Activated T-cell treated with anti-CD3 and anti-CD28 coated beads, Interleukin-2, amount 50 U/mL, for 1 hour (primary cell): ENCODE data around the gene HDAC11.

Source experiments
- DNase-seq: peaks from one replicate; pipeline ENCODE4 v3.0.0-alpha.2; 2020

Gene HDAC11

DNA sequence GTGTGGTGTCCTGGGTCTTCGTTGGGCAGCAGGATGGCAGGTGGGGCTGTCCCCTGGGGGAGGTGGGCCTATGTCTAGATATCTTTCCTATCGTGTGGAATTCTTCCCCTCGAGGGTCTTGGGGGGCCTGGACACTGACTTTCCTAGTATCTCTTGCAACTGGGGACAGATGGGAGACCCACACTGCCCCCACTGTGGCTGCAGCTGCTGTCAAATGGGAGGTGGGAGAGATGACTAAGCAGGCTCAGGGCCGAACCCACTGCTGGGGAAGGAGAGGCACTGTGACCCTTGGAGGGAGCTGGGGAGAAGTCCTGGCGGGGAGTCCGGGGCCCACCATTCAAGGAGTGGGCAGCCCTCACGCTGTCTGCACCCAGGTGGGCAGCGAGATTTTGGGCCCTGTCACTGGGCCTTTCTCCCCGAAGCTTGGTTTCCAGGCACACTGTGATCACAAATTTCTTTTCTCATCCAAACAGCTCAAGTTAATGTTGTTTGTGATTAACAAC is 65.9 kb downstream of the HDAC11 start:
- DNase-seq, result no peak

DNA sequence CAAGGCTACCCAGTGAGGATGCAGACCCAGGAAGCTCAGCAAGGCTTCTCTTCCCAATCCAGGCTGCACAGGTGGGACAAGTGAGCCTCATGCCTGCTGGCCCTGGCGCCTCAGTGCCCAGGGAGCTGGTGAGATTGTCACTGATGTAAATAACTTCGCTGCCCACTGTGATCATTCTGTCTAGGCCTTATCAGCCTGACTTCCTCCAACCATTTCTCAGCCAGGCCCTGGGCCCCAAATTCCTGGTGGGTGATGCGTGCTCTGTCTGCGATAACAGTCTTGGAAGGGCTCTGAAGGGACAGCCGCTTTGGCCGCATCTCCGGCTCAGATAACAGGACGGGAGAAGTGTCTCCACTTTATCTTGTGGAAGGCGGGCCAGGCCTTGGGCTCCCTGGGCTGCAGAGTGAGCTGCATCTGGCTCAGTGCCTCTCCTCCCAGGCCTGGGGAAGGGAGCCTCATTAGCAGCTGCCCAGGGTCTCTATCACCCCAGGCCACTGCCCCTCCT is 66.6 kb downstream of the HDAC11 start:
- no peak for DNase-seq

DNA sequence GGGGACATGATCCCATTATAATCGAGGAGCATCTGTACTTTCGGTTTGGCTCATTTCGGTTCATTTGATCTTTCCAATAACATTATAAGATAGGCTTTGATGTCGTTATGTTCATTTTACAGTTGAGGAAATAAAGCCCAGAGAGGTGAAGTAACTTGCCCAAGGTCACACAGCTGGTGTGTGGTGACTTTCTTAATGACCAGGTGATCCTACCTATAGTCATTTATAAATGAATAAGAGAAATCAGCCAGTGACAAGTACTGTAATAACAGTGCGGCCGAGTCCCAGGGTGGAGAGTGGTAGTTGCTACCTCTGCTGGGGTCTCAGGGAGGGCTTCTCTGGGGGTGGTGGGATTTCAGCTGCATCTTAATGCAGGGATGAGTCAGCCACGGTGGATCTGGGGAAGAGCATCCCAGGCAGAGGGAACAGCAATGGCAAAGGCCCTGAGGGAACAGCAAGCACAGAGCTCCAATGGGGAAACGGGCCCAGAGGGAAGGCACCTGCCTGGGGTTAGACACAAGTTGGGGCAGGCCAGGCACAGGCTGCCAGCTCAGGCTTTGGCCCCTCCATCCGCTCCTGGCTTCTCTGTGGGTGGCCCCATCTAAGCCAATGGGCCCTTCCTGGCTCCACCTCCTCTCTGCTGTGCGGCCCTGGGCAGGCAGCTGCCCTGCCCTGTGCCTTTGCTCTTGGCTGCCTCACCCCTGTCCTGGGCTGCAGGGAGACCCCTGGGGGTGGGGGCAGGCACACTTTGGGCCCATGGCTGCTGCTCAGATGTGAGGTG is 67.7 kb downstream of the HDAC11 start:
- DNase-seq, result no peak

DNA sequence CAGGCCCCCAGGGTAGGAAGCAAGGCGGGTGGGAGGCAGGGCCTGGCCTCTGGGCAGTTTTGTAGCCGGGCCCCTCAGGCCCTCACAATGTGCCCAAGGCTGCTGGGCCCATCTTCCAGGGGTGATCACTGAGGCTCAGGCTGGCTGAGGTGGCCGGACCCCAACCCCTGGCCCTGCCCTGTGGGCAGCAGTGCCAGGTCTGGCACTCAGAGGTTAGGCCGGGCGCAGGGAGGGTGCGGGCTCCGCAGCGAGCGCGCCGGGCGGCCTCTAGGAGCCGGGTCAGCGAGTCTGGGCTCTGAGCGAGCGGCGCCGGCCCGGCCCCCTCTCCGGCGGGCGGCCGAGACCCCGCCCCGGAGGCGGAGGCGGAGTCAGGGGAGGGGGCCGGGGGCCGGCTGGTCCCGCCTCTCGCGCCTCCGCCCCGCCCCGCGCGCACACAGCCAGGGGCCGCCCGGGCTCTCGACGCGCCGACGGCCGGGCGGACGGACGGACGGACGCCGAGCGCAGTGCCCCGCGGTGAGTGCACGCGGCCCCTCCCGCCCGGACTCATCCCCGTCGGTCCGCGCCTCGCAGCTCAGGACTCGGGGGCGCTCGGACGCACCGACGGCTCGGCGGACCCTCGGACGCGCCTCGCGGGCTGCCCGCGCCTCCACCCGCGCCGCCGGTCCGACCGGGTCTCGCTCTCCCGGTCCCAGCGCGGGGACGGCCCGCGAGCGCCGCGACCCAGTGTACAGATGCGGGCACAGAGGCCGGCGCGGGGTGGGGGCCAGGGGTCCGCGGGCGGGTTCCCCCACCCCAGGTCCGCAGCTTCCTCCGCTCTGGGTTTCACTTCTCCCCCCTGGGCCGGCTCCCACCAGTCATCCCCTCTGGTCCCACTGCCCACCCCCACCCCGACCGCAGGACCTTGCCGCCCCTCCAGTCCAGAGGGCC is 68.9 kb downstream of the HDAC11 start, which contains the start of gene FBLN2:
Gene FBLN2 (plus strand): TSS at position 430 of the 927 bp plus-strand sequence. CDS start 21,231 bp downstream, outside the sequence.
- peak; percentile 33 for DNase-seq

DNA sequence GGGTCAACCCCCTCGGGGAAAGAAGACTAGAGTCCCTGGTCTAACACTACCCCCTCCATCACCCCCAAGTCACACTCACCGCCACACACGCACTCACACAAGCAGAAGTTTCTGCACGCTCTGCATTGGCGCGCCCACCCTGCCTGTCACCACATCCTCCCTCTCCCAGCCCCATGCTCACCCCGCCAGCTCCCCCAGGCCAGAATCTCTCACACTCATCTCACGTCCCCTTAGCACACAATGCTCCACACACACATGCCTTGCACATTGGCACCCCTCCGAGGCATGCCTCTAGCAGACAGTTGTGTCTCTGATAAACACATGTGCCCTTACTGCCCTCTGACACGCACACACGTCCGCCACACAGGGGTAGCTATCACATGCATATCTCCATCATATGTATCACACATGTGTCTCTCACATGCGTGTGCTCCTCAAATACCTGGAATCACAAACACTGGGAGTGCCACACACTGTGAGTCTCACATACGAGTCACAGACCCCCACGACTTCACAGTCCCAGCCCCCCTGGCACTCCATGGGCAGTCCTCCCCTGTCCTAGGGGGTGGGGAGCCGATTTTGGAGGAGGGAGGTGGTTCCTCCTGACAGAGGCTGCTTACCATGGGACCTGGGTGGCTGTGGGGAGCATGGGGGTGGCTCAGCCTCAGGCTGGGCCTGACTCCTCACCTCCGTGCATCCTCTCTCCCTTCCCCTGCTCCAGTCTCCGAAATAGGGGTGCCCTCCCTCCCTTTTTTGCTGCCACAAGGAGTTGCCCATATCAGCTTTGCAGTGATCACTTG is 69.7 kb downstream of the HDAC11 start:
- no peak for DNase-seq

DNA sequence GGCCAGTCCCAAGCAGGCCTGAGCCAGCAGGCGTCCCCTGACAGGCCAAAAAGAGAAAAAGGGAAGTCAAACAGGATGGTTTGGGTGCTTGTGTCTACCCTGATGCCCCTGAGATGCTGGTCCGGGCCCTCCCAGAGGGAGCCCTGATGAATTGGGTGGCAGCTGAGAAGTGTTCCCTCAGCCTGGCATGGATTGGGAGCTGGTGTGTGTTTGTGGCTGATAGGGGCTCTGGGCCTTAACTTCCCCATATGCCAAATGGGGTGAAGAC is 70.3 kb downstream of the HDAC11 start:
- no peak for DNase-seq

DNA sequence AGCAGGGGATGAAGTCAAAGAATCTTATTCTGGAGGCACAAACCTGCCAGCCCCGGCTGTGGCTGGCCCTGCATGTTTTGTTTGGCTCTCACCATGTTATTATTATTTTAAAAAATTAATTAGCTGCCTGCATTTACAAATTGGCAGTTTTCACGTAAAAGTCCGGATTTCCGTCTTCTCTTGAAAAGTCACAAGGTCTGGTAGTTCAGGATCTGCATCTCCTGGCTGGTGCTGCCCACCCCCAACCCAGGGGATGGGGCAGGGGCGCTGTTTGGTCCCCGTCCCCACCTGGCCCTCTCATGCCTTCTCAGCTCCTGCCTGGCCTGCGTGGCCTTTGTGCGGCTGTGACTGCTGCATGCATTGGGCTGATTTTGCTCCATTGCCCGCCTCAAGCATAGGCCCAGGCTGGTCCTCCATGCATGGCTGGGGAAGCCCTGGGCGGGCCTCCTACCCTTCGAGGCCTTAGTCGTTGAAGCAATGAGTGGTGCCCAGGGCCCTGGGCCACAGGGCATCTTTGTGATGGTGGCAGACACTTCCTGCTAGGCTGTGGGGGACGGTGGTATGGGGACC is 70.8 kb downstream of the HDAC11 start:
- DNase-seq, result no peak

DNA sequence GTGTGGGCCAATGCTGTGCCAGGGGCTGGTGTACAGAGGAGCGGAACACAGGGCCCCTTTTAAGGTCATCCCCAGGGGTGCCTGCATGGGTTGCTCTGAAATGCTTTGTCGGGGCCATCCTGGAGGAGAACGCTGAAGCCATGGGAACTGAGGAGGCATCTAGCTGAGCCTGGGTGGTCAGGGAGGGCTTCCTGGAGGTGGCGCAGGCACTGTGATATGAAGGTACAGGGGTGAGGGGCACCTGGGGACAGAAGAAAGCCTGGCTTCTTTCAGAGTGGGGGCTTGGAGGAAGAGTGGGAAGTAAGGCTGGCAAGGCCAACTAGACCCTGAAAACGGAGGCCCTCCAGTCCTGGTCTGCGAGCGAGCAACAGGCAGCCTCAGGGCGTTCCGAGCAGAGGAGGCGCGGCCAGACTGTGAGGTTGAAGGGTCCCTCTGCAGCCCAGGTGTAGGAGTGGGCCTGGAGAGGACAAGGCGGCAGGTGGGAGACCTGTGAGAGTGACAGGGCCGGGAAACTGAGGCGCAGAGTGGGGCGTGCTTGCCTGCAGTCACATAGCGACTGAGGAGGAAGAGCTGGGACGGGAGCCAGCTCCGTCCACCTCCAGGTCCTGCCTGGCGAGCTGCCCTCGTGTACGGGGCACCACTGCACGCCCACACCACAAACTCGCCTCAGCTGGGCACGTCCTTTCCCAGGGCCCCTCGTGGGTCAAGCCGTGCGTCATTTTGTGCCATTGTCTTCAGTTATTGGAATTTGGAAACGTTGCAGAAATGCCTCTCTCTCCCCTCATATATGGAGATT is 72.9 kb downstream of the HDAC11 start:
- no peak for DNase-seq

DNA sequence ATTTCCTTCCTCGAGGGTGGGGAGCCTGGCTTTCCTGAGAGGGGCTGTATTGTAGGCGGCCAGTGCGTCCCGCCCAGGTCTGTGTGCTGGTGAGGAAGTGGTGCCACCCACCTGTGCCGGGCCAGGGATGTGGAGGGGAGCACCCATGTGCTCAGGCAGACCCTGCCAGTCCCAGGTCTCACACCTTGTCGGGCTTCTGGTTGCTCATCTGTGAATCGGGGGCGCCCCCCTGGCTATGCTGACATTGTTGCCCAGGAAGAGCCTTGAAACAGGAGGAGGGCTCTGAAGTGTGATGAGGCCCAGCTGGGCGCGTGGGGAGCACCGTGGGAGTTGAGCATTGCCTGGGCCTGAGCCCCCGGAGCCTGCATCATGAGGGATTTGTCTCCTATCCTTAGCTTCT is 73.6 kb downstream of the HDAC11 start:
- DNase-seq, result no peak

DNA sequence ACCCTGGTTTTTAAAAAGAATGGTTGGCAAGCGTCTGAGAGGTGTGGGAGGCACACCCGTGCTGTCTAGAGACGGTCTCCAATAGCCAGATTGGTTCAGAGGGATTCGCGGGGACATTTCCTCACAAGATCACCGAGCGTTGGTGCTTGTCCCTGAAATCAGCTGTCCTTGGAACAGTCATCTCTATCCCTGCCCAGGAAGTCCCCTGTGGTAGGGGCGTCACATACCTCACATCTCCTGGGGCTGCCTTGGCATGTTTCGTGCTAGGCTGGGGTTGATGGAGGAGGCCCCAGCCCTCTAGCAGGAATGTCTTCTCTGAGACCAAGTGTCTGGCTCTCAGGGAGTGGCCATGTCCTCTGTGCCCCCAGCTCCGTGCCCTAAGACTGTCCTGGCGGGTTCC is 75.6 kb downstream of the HDAC11 start:
- DNase-seq, result no peak
